Large intestine (tissue), 3 donors: ENCODE data around the gene CIT. TPM values are rescaled to one million over a fixed set of nuclear protein-coding genes. Genes with fewer than 3 reads are reported as not detected.
"Not testable (repeated sequence)": the region's sequence is repeated elsewhere in the genome, so short reads cannot be mapped to it uniquely, and the experiment has no call there.

Experiments
- DNase-seq, 2 donors: peaks; one replicate each; pipeline versions ENCODE4 v3.0.0 to v3.0.0-alpha.2; 2013
- H3K27ac ChIP-seq: one replicate; pipeline ENCODE4 v1.5.1; 2013; ENCODE audit warnings: low read length
- H3K27me3 ChIP-seq: 2 replicates; pipeline ENCODE4 v1.6.1; 2013; ENCODE audit warnings: low read length; ENCODE audit not compliant: control insufficient read depth, insufficient read depth
- H3K36me3 ChIP-seq: 2 replicates; pipeline ENCODE4 v1.6.1; 2013; ENCODE audit warnings: low read length; ENCODE audit not compliant: control insufficient read depth, insufficient read depth
- H3K4me1 ChIP-seq: one replicate; pipeline ENCODE4 v1.6.1; 2013; ENCODE audit warnings: low read length; ENCODE audit not compliant: control insufficient read depth, insufficient read depth
- H3K4me3 ChIP-seq: one replicate; pipeline ENCODE4 v1.5.1; 2013; ENCODE audit warnings: low read length
- H3K9me3 ChIP-seq: one replicate; pipeline ENCODE4 v1.6.1; 2013; ENCODE audit warnings: mild to moderate bottlenecking, low read depth, low read length, moderate library complexity; ENCODE audit not compliant: control insufficient read depth
- WGBS: methylation state at CpG from one replicate; pipeline ENCODE4 v1.1.5; 2013; ENCODE audit warnings: low lambda C conversion rate; ENCODE audit not compliant: insufficient coverage; 5-methylcytosine and 5-hydroxymethylcytosine counted together
- polyA plus RNA-seq: library from polyadenylated mRNA; unstranded; fragments of 120-200 nt; gene quantifications from one replicate; pipeline ENCODE4 v1.2.1, GENCODE V29; 2013

CIT gene
- polyA plus RNA-seq, 1 donor = 9.4 TPM

DNA sequence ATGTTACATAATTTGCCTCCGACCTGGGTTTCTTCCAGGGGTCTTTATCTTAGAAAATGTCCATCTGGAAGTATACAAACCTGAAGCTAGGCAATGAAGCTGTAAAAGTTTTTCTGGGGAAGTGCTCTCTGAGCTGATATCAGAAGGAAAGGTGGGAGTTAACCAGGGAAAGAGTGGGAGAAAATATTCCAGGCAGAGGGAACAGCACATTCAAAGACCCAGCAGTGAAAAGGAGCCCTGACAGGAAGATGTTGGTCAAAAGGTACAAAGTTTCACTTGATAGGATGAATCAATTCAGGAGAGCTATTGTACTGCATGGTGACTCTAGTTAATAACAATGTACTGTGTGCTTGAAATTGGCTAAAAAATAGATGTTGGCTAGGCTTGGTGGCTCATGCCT, 17.8 kb upstream of the CIT start:
- no peaks in the 10 kb centered on the region for H3K36me3 ChIP-seq
- no peaks in the 10 kb centered on the region for H3K4me1 ChIP-seq
- H3K9me3 ChIP-seq = no peaks in the 10 kb centered on the region
- no peaks in the 10 kb centered on the region for H3K27me3 ChIP-seq
- no peak overlapping the region for H3K4me3 ChIP-seq
- WGBS = 60% methylated on average over 1 of the region's 1 CpG
- no peak for DNase-seq
- no peak overlapping the region for H3K27ac ChIP-seq

DNA sequence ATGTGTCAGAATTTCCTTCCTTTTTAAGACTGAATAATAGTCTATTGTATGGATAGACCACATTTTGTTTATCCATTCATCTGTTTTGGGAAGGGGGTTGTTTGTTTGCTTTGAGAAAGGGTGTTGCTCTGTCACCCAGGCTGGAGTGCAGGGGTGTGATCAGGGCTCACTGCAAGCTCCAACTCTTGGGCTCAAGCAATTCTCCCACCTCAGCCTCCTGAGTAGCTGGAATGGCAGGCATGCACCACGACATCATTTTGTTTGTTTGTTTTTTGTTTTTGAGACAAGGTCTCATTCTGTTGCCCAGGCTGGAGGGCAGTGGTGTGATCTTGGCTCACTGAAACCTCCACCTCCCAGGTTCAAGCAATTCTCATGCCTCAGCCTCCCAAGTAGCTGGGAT, 15.5 kb upstream of the CIT start:
- not testable (repeated sequence) for H3K27ac ChIP-seq, H3K27me3 ChIP-seq, H3K9me3 ChIP-seq, H3K36me3 ChIP-seq, DNase-seq, H3K4me3 ChIP-seq, H3K4me1 ChIP-seq
- no CpG with 5 or more reads among the region's 1 CpG for WGBS

DNA sequence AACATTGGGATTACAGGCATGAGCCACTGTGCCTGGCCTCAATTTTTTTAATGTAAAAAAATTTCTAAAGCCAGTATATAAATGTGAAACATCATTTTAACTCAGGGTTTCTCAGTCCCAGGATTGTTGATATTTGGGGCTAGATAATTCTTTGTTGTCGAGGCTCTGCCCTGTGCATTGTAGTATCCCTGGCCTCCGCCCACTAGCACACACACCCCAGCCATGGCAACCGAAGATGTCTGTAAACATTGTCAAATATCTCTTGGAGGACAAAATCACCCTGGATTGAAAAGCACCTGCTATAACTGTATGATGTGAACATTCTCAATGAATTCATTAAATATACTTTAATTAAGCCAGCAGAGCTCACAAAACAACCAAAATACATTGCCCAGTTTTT, 8.4 kb upstream of the CIT start:
- no peaks in the 10 kb centered on the region for H3K36me3 ChIP-seq
- H3K4me3 ChIP-seq = no peak overlapping the region
- no peaks in the 10 kb centered on the region for H3K9me3 ChIP-seq
- DNase-seq = no peak
- H3K27me3 ChIP-seq = peaks cover 2% of the 10 kb centered on the region
- WGBS = no CpG with 5 or more reads among the region's 3 CpGs
- H3K4me1 ChIP-seq = no peaks in the 10 kb centered on the region
- no peak overlapping the region for H3K27ac ChIP-seq

DNA sequence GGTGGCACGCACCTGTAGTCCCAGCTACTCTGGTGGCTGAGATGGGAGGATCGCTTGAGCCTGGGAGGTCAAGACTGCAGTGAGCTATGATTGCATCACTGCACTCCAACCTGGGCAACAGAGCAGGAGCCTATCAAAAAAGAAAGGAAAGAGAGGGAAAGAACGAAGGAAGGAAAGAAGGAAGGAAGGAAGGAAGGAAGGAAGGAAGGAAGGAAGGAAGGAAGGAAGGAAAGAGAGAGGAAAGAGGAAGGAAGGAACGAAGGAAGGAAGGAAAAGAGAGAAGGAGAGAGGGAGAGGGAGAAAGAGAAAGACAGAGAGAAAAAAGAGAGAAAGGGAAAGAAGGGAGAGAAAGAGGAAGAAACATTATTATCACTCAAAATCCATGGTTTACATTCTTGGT, 6.7 kb upstream of the CIT start:
- not testable (repeated sequence) for H3K27me3 ChIP-seq, H3K27ac ChIP-seq, H3K4me3 ChIP-seq, H3K36me3 ChIP-seq, H3K9me3 ChIP-seq, H3K4me1 ChIP-seq, DNase-seq
- WGBS = 98% methylated on average over 3 of the region's 4 CpGs

DNA sequence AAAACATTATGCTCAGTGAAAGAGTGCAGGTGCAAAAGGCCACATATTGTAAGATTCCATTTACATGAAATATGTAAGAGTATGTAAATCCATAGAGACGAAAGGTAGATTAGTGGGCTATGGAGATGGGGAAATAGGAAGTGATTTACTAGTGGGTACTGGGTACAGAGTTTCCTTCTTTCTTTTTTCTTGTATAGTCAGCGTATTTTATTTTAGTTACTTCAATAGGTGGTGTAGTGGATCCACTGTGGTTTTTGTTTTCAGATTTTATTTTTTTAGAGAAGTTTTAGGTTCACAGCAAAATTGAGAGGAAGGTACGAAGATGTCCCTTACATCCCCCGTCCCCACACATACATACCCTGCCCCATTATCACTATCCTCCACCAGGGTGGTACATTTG, 6.1 kb upstream of the CIT start:
- H3K27me3 ChIP-seq = peaks cover 2% of the 10 kb centered on the region
- no peaks in the 10 kb centered on the region for H3K36me3 ChIP-seq
- H3K4me1 ChIP-seq = no peaks in the 10 kb centered on the region
- H3K4me3 ChIP-seq = no peak overlapping the region
- 83% methylated on average over 2 of the region's 4 CpGs for WGBS
- H3K9me3 ChIP-seq = no peaks in the 10 kb centered on the region
- no peak overlapping the region for H3K27ac ChIP-seq
- no peak for DNase-seq

DNA sequence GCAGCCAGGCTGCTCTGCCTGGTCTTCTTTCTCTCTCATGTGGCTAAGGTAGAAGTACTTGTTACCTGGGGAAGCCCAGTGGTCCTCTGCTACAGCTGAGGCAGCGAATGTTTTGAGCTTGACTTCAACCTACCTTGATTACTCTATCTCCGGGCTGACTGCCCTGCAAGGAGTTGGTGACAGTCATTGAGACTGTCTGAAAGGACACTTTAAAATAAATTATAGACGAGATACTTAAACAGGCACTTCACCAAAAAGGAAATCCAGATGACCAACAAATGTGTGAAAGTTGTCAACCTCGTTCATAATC, 474 bp upstream of the CIT start:
- peak overlapping the region; percentile 96 for H3K4me3 ChIP-seq
- no peaks in the 10 kb centered on the region for H3K4me1 ChIP-seq
- no peaks in the 10 kb centered on the region for H3K9me3 ChIP-seq
- WGBS = no CpG with 5 or more reads among the region's 4 CpGs
- peaks cover 2% of the 10 kb centered on the region for H3K27me3 ChIP-seq
- no peak overlapping the region for H3K27ac ChIP-seq
- no peaks in the 10 kb centered on the region for H3K36me3 ChIP-seq
- no peak for DNase-seq

DNA sequence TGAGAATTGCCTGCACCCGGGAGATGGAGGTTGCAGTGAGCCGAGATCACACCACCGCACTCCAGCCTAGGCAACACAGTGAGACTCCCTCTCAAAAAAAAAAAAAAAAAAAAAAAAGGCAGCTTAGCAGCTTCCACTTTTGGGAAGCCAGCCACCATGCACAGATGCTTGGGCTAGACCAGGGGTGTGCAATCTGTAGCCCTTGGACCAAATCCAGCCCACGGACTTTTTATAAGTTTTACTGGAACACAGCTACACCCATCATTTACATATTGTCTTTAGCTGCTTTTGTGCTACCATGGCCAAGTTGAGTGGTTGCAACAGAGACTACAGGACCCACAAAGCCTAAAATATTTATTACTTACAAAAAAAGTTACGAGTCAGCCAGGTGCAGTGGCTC, 6.7 kb downstream of the CIT start:
- WGBS = no CpG with 5 or more reads among the region's 5 CpGs
- no peaks in the 10 kb centered on the region for H3K9me3 ChIP-seq
- H3K4me1 ChIP-seq = no peaks in the 10 kb centered on the region
- H3K27ac ChIP-seq = no peak overlapping the region
- H3K36me3 ChIP-seq = peaks cover 4% of the 10 kb centered on the region
- H3K27me3 ChIP-seq = no peaks in the 10 kb centered on the region
- H3K4me3 ChIP-seq = no peak overlapping the region
- no peak for DNase-seq

DNA sequence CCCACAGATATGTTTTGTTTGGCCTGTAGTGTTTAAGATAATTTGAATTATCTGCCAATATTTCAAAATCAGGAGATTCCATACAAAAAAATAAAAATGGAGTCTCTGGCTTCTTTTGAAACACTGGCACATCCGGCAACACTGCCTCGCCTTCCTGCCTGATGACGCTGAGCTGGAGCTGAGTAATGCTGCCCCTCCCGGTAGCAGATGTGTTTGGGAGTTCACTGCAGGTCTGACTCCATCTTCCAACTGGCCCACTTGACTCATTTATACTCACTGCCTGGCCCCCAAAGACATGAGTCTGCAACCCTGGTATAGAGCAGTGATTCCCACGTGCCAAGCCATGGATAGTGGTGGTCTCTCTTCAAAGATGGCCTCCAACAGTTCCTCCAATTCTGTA, 7.4 kb downstream of the CIT start:
- no peaks in the 10 kb centered on the region for H3K27me3 ChIP-seq
- WGBS = no CpG with 5 or more reads among the region's 5 CpGs
- peak in 1 of 2 donors; percentile 7 for DNase-seq
- no peak overlapping the region for H3K27ac ChIP-seq
- no peaks in the 10 kb centered on the region for H3K9me3 ChIP-seq
- peaks cover 4% of the 10 kb centered on the region for H3K36me3 ChIP-seq
- H3K4me1 ChIP-seq = no peaks in the 10 kb centered on the region
- no peak overlapping the region for H3K4me3 ChIP-seq

DNA sequence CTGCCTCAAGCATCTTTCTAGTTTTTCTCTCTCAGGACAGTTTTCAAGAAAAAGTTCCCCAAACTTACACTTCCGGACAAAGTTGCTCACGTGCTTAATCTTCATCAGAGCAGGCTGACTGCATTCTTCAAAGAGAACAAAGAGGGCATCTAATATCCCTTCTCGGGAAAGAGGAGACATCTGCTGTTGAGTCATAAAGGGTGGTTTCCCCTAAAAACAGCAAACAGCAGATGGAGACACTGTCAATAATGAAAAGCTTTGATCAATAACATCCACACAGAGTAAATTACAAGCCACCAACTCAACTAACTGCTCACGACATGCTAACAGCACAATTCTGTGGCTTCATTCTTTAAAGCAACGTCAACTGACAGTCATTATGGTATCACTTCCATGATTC, 8.1 kb downstream of the CIT start:
- H3K27ac ChIP-seq = no peak overlapping the region
- peaks cover 4% of the 10 kb centered on the region for H3K36me3 ChIP-seq
- DNase-seq = peak in 1 of 2 donors; percentile 11
- WGBS = no CpG with 5 or more reads among the region's 5 CpGs
- no peak overlapping the region for H3K4me3 ChIP-seq
- H3K4me1 ChIP-seq = no peaks in the 10 kb centered on the region
- no peaks in the 10 kb centered on the region for H3K9me3 ChIP-seq
- no peaks in the 10 kb centered on the region for H3K27me3 ChIP-seq

DNA sequence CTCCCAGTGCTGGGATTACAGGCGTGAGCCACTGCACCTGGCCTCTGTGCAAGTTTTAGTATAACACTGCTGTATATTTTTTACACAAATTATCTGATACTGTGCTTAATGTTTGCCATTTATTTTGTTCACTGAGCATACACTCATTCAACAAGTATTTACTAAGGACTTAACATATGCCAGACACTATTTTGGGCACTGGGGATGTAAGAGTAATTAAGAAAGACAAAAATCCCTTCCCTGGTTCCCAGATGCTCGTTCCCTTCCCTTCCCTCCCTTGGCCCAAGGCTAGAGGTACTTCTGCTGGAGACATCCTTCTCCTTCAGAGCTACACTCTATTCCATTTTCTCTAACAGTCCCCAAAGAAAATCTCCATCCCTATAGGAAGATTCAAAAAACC, 12.5 kb downstream of the CIT start:
- Histone ChIP-seq H3K4me3 (no peak overlapping the region), H3K27ac (no peak overlapping the region), H3K36me3 (peaks cover 4% of the 10 kb centered on the region), H3K4me1 (no peaks in the 10 kb centered on the region), H3K9me3 (no peaks in the 10 kb centered on the region), H3K27me3 (no peaks in the 10 kb centered on the region)
- WGBS = no CpG with 5 or more reads among the region's 2 CpGs
- no peak for DNase-seq

DNA sequence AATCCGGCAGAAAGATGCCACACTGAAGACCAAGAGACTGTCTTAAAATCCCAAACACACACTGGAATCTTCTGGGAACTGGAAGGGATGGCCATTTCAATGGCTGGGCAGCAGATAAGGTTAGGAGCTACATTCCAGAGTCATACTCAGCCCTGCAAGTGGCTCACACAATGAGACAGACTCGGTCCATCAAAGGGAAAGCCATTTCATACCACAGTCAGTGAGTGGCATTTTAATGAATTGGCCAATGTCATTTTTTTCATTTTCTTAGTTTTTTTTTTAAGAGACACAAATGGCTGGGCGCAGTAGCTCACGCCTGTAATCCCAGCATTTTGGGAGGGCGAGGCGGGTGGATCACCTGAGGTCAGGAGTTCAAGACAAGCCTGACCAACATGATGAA, 17.9 kb downstream of the CIT start:
- Histone ChIP-seq H3K4me3 (no peak overlapping the region), H3K36me3 (peaks cover 2% of the 10 kb centered on the region), H3K27me3 (no peaks in the 10 kb centered on the region), H3K27ac (no peak overlapping the region), H3K4me1 (no peaks in the 10 kb centered on the region), H3K9me3 (no peaks in the 10 kb centered on the region)
- 100% methylated on average over 1 of the region's 6 CpGs for WGBS
- DNase-seq = no peak
